NB4 (cell line): Measurements from ENCODE around the gene BTBD16.

ENCODE experiments used
- DNase-seq: peaks from one replicate; pipeline ENCODE4 v3.0.0; 2010; ENCODE audit warnings: low read depth
- H3K4me3 ChIP-seq: one replicate; pipeline ENCODE4 v1.5.1; 2011; ENCODE audit warnings: mild to moderate bottlenecking, low read depth, low read length, moderate library complexity
- MYC ChIP-seq: IDR thresholded peaks from 2 replicates; pipeline ENCODE4 v1.6.1; 2011; ENCODE audit warnings: low read depth, low read length
- POLR2A ChIP-seq: IDR thresholded peaks from 2 replicates; pipeline ENCODE4 v1.6.1; 2011; ENCODE audit warnings: mild to moderate bottlenecking; ENCODE audit not compliant: insufficient read length; ENCODE audit errors: extremely low read depth
- TF ChIP-seq, protein P1 (sequence below): IDR thresholded peaks from one replicate; pipeline ENCODE4 v1.5.1; 2012; ENCODE audit warnings: low read depth, low read length
- TF ChIP-seq, protein P2 (sequence below): IDR thresholded peaks from 2 replicates; pipeline ENCODE4 v1.6.1; 2011; ENCODE audit warnings: low read depth, low read length

BTBD16 gene

GRCh38 chr10:122297583-122297982 is 26.5 kb downstream of the BTBD16 start:
- TF ChIP-seq, protein P1, sequence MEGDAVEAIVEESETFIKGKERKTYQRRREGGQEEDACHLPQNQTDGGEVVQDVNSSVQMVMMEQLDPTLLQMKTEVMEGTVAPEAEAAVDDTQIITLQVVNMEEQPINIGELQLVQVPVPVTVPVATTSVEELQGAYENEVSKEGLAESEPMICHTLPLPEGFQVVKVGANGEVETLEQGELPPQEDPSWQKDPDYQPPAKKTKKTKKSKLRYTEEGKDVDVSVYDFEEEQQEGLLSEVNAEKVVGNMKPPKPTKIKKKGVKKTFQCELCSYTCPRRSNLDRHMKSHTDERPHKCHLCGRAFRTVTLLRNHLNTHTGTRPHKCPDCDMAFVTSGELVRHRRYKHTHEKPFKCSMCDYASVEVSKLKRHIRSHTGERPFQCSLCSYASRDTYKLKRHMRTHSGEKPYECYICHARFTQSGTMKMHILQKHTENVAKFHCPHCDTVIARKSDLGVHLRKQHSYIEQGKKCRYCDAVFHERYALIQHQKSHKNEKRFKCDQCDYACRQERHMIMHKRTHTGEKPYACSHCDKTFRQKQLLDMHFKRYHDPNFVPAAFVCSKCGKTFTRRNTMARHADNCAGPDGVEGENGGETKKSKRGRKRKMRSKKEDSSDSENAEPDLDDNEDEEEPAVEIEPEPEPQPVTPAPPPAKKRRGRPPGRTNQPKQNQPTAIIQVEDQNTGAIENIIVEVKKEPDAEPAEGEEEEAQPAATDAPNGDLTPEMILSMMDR, result no peak
- TF ChIP-seq, protein P2, sequence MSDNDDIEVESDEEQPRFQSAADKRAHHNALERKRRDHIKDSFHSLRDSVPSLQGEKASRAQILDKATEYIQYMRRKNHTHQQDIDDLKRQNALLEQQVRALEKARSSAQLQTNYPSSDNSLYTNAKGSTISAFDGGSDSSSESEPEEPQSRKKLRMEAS, result no peak
- TF ChIP-seq MYC, result no peak
- no peak for TF ChIP-seq POLR2A
- no peak overlapping the region for H3K4me3 ChIP-seq
- DNase-seq, result no peak

DNA sequence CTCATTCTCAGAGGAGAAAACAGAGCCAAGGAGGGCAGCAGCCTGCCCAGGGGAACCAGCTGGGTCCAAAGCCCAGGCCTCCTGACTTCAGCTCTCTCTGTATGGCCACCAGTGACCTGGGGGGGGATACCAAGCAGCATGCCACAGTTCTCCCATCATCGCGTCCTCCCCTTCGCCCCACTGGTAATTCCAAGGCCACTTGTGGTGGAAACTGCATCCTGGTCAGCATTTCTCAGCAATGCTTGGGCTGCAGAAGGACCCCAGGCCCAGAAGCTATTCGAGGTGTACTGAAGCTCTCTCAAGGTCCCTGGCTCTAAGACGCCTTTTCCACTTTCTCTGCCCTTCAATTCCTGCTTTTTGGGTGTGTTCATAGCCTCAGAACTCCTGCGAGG is 27.1 kb downstream of the BTBD16 start:
- no peak for DNase-seq
- H3K4me3 ChIP-seq, result no peak overlapping the region
- TF ChIP-seq, protein P1, result no peak
- no peak for TF ChIP-seq POLR2A
- TF ChIP-seq, protein P2, result no peak
- TF ChIP-seq MYC, result no peak

DNA sequence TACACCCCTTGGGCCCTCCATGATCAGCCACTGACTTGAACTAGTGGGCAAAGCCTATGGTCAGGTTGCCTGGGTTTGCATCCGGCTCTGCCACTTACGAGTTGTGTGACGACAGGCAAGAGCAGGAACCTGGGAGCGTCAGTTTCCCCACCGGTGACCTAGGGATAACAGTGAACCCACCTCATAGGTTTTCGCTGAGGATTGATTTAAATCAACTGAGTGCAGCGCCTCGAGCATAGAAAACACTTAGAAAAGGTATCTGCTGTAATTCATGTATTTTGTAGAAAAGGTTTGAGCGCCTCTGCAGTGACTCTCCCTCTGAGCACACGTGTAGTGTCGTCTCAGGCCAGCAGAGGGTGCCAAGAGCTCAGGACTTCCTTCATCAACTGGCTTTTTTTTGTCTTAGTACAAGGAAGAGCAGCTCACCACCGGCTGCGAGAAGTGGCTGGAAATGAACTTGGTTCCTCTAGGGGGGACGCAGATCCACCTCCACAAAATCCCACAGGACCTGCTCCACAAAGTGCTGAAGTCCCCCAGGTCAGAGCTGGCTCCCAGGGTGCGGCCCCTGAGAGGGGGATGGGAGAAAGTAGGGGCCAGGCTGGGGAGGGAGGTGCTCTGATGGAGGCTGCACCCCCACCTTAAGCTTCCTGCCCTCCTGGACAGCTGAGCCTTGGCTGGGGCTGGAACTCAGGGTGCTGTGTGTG is 27.7 kb downstream of the BTBD16 start:
- H3K4me3 ChIP-seq, result no peak overlapping the region
- peak; percentile 75 for DNase-seq
- no peak for TF ChIP-seq POLR2A
- TF ChIP-seq, protein P1, result peak; percentile 77
- TF ChIP-seq MYC, result peak; percentile 49
- TF ChIP-seq, protein P2, result peak; percentile 96

DNA sequence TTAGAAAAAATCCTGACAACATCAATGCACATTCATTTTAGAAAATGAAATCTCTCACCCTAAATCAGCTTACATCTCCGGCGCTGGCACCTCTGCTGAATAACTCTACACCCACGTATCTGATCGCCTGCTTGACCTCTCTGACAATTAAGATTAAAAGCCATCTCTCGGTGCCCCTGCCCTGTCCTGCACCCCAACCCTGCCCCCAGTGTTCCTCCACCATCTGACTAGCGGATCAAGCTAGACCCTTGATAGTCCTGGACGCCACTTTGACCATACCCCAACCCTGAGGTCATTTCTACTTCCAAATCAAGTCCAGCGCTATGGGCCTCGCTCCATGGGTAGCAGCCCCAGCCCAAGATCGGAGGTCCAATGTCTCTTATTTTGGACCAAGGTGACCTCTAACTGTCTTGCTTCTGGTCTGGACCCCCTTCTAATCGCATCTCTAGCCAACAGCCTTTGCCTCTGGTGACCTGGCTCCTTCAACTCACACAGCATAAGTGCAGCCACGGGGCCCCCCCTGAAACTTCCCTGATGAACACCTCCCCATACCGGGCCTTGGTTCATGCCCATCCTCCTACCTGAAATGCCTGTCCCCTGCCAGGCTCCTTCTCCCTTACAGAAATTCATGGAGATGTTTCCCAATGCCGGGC is 28.5 kb downstream of the BTBD16 start:
- TF ChIP-seq, protein P1, result no peak
- no peak for TF ChIP-seq POLR2A
- TF ChIP-seq, protein P2, result no peak
- TF ChIP-seq MYC, result no peak
- H3K4me3 ChIP-seq, result no peak overlapping the region
- DNase-seq, result no peak

GRCh38 chr10:122301055-122301810 is 30.1 kb downstream of the BTBD16 start:
- peak; percentile 75 for DNase-seq
- TF ChIP-seq, protein P1, result no peak
- TF ChIP-seq POLR2A, result no peak
- TF ChIP-seq, protein P2, result no peak
- no peak for TF ChIP-seq MYC
- H3K4me3 ChIP-seq, result no peak overlapping the region
